Adrenal gland (tissue), 5 donors: ENCODE measurements around the gene DNAJC11.

Experiments
- CTCF ChIP-seq, 6 experiments: fragments of 450-650 bp in 4 of 6; fragments of 200-600 bp in 2 of 6; sonication (generic) in 1 of 6; IDR thresholded peaks; 1 replicate in 5 of 6; 2 replicates in 1 of 6; pipeline versions ENCODE4 v1.5.1 to v1.8.0; 2016 to 2021; ENCODE audit warnings: antibody characterized with exemption in 6 of 6, mild to moderate bottlenecking in 2 of 6, moderate library complexity in 1 of 6
- POLR2A ChIP-seq, 2 donors: fragments of 450-650 bp; IDR thresholded peaks; one replicate each; pipeline ENCODE4 v1.6.1; 2017; ENCODE audit warnings: antibody characterized with exemption in 2 of 2, mild to moderate bottlenecking in 2 of 2, moderate library complexity in 1 of 2
- donor health status: DM: no; HTN: no; CAD: no.

DNA sequence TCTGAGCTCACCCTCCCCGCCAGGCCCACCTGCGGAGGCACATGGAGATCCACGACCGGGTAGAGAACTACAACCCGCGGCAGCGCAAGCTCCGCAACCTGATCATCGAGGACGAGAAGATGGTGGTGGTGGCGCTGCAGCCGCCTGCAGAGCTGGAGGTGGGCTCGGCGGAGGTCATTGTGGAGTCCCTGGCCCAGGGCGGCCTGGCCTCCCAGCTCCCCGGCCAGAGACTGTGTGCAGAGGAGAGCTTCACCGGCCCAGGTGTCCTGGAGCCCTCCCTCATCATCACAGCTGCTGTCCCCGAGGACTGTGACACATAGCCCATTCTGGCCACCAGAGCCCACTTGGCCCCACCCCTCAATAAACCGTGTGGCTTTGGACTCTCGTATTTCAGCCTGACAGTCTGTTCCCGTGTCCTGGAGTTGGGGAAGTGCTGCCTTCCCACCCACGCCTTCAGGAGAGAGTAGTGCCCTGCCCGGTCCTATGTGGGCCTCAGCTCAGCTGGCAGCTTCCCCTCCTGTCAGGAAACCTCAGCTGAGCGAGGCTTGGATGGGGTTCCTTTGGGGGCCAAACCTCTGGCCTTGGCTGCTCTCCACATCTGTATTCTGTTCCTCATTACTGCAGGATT is 112.6 kb downstream of the DNAJC11 start:
- TF ChIP-seq CTCF (IDR thresholded peaks at IDR 0.05) = no peak
- TF ChIP-seq POLR2A (IDR thresholded peaks at IDR 0.05) = no peak
